ENCODE data around the gene CSNK1E. TPM values are rescaled to one million over a fixed set of nuclear protein-coding genes. Genes with fewer than 3 reads are reported as not detected.
"Not testable (repeated sequence)": the region's sequence is repeated elsewhere in the genome, so short reads cannot be mapped to it uniquely, and the experiment has no call there.

CSNK1E gene
- total RNA-seq = 29.4 TPM

DNA sequence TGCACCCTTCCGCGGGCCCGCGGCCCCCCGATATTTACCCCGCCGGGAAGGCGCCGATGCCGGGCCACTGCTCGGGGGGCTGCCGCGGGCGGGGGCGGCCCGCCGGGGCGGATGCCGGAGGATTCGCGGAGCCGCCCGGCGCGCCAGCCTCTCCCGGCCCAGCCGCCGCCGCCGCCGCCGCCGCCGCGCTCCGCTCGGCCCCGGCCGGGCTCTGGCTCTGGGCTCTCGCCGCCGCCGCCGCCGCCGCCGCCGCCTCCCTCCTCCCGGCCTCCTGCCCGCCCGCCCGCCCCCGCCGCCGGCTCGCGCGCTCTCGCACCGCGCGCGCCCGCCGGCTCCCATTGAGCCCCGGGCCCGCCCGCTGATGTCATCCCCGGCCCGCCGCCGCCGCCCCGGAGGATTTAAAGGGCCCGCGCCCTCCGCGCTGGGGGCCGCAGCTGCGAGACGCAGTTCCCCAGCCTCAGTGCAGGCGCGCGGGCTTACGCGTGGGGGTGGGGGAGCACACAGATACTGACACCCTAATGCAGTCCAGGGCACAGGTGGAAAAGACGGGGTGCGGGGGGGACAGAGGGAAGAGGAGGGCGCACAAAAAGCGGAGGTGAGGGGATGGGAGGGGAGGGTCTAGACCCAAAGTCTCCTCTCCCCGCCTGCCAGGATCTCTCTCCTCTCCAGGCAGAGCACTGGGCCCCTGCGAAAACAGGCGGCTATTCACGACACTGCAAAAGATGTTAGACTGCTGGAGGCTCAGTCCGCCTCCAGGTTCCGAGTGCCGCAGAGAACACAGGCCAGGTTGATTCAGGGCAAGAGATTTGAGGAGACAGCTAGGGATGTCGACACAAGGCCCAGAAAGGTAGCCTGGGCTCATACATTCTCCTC, at the start of gene CSNK1E:
Gene CSNK1E (minus strand): TSS at position 312 of the 873 bp plus-strand sequence. CDS start 3,276 bp downstream, outside the sequence.
- peak; percentile 79 for ATAC-seq
- DNase-seq (ENCODE audit: low spot score) = peak; percentile 76

DNA sequence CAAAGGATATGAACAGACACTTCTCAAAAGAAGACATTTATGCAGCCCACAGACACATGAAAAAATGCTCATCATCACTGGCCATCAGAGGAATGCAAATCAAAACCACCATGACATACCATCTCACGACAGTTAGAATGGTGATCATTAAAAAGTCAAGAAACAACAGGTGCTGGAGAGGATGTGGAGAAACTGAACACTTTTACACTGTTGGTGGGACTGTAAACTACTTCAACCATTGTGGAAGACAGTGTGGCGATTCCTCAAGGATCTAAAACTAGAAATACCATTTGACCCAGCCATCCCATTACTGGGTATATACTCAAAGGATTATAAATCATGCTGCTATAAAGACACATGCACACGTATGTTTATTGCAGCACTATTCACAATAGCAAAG, 48.6 kb upstream of the CSNK1E start:
- DNase-seq (ENCODE audit: low spot score); ATAC-seq: not testable (repeated sequence)

DNA sequence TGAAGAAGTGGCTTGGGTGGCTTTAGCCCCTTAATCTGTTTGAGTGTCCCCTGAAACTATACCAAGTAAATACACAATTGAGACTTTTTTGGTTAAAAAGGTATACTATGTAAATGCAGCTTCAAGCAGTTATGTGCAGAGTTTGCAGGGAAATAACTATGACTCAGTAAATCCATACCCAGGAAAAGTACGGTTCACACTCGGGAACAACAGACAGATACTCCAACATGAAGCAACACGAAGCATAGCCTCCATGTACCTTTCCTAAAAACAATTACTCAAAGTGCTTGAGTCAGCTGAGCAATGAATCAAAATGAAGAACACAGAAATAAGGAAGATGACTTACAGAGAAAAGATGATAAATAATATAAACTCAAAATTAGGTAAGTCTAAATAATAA, 47.9 kb upstream of the CSNK1E start:
- not testable (repeated sequence) for DNase-seq (ENCODE audit: low spot score); ATAC-seq

DNA sequence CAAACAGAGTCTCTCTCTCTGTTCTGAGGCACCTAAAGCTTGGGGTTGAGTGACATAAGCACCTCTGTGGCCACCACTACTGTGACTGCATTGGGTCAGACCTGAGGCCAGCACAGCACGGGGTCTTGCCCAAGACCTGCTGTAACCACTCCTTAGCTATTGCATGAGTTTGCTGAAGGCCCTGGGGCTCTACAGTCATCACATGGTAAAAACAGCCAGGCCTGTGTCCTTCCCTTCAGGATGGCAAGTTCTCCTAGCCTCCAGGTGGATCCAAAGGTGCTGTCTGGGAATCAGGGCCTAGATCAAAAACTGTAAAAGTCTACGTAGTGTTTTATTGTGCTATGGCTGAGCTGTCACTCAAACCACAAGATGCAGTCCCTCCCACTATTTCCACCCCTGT, 43.3 kb upstream of the CSNK1E start:
- not testable (repeated sequence) for ATAC-seq

DNA sequence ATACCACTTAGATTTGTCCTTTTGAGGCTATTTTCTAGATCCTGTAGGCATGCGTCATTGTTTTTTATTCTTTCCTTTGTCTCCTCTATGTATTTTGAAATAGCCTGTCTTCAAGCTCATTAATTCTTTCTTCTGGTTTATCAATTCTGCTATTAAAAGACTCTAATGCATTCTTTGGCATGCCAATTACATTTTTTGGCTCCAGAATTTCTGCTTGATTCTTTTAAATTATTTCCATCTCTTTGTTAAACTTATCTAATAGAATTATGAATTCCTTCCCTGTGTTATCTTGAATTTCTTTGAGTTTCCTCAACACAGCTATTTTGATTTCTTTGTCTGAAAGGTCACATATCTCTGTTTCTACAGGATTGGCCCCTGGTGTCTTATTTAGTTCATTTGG, 42.6 kb upstream of the CSNK1E start:
- ATAC-seq; DNase-seq (ENCODE audit: low spot score): not testable (repeated sequence)

More for the DNA sequence above, 43.3 kb upstream of the CSNK1E start:
- DNase-seq (ENCODE audit: low spot score) = not testable (repeated sequence)

DNA sequence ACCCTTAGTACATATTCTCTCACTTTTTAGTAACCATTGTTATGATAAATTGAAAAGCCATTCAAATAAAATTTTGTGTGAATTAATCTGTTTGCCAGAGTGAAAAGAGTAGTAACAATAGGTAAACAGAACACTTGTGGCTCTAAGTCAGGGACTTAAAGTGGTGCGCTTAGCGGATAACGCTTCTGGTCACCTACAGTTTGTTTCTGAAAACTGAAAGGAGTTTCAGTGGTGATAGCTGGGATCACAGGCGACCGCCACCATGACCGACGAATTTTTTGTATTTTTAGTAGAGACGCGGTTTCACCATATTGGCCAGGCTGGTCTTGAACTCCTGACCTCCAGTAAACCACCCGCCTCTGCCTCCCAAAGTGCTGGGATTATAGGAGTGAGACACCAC, 40.7 kb upstream of the CSNK1E start:
- not testable (repeated sequence) for DNase-seq (ENCODE audit: low spot score); ATAC-seq

DNA sequence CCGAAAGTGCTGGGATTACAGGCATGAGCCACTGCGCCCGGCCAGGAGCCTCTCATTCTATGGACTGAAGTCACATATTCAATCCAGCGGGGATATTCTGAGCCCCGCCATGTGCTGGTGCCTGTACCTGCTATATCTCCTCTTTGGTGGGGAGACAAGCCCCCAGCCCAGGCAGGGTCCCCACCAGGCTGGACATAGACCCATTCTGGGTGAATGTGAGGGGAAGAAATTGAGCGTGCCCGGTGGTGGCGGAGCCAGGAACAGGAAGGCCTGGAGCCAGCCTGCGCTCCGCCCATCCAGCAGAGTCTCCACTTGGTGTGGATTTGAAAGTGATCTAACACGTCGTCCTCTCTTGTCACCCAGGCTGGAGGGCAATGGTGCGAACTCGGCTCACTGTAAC, 38.0 kb upstream of the CSNK1E start:
- DNase-seq (ENCODE audit: low spot score) (peak; percentile 42), ATAC-seq (no peak)

DNA sequence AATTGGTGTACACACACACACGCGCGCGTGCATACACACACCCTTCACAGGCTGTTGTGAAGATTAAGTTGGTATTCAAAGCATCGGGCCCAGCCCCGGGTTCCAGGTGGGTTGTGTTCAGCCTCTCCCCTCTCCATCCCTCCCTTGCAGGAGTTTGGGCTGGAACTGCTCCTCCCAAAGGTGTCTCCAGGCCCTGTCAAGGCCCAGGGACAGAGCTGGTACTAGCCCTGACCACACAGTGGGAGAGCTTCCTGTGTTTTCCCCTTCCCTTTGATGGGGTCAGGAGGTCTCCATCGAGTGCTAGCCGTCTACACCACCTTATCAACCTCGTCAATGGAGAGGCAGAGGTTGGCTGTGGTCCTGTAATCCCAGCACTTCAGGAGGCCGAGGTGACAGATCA, 36.5 kb upstream of the CSNK1E start:
- ATAC-seq (peak; percentile 16), DNase-seq (ENCODE audit: low spot score) (peak; percentile 45)

DNA sequence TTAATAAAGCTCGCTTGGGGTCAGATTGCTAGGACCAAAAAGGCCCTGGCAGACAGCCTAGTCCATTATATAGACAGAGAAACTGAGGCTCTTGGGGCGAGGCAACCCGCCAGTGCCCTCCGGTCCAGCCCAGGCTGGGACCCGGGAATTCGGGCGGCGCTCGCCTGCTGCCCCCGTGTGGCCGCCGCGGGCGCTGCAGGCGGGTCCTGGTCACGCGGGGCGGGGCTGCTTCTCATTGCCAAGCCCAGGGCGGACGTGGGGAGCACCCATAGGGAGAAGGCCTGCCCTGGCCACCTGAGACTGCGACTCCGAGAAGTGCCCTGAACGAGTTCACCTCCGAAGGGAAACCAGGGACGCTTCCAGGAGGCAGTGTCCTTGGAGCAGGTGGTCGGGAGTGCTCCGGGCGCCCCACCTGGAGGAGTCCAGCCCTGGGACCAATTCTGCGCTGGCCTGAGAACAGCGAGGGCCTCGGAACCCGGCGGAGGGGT, 36.0 kb upstream of the CSNK1E start:
- DNase-seq (ENCODE audit: low spot score) = peak; percentile 76
- peak; percentile 95 for ATAC-seq

DNA sequence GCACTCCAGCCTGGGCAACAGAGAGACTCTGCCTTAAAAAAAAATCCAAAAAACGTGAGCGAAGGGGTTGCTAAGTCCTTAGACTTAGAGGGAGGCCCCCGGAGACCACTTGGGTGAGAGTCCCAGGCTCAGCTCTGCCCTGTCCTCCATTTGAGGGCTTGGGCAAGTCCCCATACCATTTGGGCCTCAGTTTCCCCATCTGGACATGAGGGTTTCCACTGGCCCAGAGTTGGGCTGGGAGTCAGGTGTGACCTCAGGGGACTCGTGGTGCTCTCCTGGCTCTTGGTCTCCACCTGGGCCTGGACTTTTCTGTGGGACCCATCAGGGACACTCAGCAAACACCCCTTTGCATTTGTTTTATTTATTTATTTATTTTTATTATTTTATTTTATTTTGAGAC, 35.2 kb upstream of the CSNK1E start:
- no peak for ATAC-seq

DNA sequence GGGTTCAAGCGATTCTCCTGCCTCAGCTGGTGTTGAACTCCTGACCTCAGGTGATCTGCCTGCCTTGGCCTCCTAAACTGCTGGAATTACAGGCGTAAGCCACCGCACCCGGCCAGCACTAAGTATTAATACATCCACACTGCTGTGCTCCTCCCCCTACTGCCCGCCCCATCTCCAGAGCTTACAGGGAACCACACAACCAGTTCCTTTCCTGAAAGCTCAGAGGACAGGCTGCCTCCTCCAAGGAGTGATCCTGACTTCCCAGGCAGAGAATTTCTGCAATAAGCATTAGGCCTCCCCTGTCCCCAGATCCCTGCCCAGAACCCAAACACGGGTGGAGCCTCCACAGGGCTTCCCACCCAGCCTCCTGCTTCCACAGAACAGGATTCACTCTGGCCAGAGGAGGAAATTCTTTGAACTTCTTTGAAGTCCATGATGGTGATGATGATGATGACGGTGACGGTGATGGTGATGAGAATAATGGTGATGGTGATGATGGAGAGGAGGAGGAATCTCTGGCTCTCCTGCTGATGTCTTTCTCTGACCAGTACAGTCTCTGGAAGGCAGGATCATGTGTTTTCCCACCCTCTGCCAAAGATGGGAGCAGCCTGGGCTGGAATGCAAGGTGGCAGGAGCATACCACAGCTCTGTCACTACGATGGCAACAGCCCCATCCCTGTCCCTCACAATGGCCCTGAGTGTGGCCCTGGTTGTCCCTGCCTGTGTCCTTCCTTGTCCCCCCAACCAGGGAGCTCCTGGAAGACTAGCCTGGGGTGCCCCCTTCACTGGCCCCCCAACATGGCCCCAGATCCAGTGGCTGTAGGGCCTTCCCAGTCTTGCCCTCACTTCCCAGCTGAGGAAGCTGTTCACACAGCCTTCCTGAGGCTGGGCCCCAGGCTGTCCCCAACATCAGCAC, 33.5 kb upstream of the CSNK1E start:
- no peak for ATAC-seq
- peak; percentile 38 for DNase-seq (ENCODE audit: low spot score)

More for the DNA sequence above, 35.2 kb upstream of the CSNK1E start:
- DNase-seq (ENCODE audit: low spot score) = peak; percentile 42

DNA sequence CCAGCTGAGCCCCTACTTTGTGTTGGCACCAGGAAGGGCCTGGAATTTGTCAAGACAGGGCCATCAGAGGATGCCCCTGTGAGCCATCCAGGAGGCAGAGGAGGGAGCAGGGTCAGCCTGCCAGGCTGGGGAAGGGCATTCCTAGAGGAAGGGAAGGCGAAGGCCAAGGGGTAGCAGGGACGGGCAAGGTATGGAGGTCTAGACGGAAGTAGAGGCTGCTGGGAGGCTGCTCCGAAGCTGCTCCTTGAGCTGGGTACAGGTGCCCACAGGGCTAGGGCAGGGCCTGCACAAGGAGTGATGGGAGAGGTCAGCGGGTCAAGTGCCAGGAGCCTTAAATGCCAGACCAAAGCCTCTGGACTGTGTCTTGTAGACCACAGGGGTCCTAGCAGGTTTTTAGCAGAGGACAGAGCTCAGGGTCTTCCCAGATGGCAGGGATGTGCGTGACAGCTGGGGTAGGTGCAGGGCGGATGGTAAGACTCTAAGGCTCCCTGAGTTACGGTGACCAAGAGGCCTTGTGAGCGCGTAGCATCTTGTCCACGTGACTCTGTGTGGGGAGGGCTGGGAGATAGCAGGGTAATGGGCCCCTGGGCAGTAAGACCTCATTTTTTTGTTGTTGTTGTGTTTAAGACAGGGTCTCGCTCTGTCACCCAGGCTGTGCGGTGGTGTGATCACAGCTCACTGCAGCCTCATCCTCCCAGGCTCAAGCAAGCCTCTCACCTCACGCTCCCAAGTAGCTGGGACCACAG, 31.7 kb upstream of the CSNK1E start:
- ATAC-seq (no peak), DNase-seq (ENCODE audit: low spot score) (no peak)

DNA sequence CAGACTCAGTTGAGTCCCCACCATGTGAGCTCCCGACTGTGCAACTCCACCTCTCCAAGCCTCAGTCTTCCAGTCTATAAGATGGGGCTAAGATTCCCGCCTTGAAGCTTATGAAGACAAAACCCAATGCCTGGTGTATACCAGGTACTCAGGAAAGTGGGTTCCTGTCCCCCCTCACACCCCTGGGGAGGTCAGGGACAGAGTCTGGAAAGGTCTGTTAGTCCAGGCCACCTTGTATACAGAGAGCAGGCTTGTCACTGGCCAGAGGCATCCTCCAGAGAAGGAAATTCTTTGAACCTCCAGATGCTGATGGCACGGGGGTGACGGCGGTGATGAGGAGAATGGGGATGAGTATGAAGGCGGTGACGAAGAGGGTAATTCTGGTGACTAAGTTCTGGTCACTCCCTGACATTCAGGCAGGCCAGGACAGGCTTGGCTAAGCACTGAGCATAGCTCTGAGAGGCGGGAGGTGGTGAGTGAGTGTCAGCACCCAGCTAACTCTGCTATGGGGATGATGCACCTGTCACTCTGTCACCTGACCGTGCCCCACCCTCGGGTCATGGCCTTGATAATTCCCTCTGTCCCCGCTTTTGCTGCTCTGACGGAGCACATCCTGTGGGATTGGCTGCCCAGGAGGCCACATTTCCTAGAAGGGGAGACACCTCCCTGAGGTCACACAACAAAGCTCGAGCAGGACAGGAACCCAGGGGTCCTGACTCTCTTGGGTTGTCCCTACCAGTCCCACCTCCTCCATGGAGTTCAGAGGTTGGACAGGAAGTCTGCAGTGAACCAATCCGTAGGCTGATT, 30.9 kb upstream of the CSNK1E start:
- ATAC-seq (peak; percentile 7), DNase-seq (ENCODE audit: low spot score) (peak; percentile 41)

DNA sequence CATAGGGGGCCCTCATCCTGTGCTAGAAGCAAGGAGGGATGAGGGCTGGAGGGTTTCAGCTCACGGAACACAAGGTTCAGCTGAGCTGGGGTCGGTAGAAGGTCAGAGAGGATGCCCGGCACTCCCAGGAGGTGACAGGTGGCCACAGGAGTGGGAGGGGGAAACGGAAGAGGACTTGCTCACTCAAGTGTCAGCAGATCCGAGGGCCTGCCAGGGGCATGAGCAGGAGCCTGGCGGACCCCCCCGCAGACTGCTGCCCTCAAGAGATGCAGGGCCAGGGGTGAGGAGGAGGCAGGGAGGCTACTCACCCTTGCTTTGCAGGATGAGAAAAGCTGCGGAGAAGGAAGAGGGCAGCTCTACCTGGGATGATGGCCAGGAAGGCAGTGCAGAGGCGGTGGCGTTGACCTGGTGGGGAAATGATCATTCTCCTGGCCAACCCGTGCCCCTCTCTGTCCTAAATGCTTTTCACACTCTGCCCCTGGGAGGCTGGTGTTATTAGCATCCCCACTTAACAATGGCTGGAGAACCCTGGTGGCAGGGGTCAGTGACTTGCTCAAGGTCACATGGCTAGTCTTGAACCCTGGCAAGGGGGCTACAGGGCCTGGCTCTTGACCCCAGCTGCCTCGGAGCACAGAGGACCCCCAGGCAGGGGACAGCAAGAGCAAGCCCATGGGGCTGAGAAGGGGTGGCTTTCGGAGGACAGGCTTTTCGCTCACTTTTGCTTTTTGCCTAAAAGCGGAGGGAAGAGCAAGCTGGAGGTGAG, 30.1 kb upstream of the CSNK1E start:
- no peak for ATAC-seq

DNA sequence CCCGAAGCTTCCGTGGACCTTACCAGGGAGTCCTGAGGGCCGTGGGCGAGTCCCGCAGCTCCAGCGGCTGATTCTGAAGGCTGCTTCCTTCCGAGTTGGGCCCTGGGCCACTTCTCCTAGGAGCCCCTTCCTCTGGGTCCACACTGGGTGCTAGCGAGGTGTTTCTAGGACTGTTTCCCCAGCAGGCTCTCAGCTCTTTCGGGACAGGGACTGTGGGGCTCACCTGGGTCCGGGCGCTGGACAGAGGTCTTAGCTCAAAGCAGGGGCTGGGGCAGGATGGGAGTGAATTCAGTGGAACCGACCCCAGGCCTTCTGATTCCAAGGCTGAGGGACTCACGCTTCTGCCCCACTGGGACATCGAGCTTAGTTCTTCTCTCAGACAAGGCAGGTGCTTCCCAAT, 29.3 kb upstream of the CSNK1E start:
- DNase-seq (ENCODE audit: low spot score) (peak; percentile 41), ATAC-seq (no peak)

More for the DNA sequence above, 30.1 kb upstream of the CSNK1E start:
- peak; percentile 40 for DNase-seq (ENCODE audit: low spot score)

DNA sequence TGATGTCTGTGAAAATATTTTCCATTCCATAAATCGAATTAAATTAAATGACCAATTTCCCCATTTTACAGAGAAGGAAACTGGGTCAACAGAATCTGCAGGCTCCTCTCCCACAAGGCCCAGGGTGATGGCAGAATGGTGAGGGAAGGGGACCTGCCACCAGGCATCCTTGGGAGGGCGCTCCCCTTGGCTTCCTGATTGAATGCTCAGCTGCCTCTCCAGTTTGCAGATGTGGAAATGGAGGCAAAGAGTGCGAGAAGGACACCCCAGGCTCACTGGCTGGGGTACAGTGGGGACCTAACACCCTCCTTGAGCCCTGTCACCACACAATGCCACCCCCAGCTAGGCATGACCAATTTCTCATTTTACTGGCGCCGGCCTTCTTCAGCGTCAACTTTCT, 28.5 kb upstream of the CSNK1E start:
- ATAC-seq = no peak
- peak; percentile 16 for DNase-seq (ENCODE audit: low spot score)

DNA sequence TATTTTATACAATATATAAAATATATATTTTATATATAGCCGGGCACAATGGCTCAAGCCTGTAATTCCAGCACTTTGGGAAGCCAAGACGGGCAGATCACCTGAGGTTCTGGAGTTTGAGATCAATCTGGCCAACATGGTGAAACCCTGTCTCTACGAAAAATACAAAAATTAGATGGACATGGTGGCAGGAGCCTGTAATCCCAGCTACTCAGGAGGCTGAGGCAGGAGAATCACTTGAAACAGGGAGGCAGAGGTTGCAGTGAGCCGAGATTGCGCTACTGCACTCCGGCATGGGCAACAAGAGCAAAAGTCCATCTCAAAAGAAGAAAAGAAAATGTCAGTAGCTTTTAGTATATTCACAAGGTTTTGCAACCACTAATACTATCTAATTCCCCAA, 22.7 kb upstream of the CSNK1E start:
- DNase-seq (ENCODE audit: low spot score); ATAC-seq: not testable (repeated sequence)

DNA sequence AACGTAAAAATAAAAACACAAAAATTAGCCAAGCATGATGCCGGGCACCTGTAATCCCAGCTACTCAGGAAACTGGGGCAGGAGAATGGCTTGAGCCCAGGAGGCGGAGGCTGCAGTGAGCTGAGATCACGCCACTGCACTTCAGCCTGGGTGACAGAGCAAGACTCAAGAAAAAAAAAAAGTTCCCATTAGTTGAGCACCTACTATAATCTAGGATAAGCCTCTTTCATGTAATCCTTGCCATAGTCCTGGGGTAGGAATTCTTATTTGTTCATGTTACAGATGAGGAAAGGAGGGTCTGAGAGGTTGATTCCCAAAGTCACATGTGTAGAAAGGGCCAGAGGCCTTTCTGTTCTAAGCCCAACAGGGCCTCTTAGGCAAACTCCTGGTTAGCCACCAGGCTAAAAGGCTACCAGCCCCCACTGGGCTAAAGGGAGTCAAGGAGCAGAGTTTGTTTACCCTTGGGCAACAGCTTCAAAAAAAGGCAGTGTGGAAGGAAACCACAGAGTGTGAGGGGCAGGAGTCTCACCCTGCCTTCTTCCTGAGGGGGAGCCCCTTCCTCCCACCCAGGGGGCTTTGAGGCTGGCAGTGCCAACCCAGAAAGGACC, 21.6 kb upstream of the CSNK1E start:
- ATAC-seq (no peak), DNase-seq (ENCODE audit: low spot score) (no peak)

Data from left lobe of liver (tissue), 2 donors.